HepG2 (cell line): Measurements from ENCODE around the gene HMGCS2. TPM values are rescaled to one million over a fixed set of nuclear protein-coding genes. Genes with fewer than 3 reads are reported as not detected.

Experiments used
- DRAP1 ChIP-seq: IDR thresholded peaks from 2 replicates; pipeline ENCODE4 v1.6.1; 2016; ENCODE audit warnings: missing genetic modification reagents, missing compliant biosample characterization
- FOSL2 ChIP-seq: sonication (generic); formaldehyde crosslinking; IDR thresholded peaks from 2 replicates; pipeline ENCODE4 v1.4.0; 2020; ENCODE audit warnings: missing genetic modification reagents
- GZF1 ChIP-seq: sonication (generic); formaldehyde crosslinking; IDR thresholded peaks from 2 replicates; pipeline ENCODE4 v1.5.1; 2020; ENCODE audit warnings: mild to moderate bottlenecking, missing genetic modification reagents
- KLF13 ChIP-seq: sonication (generic); formaldehyde crosslinking; IDR thresholded peaks from 2 replicates; pipeline ENCODE4 v1.4.0; 2020; ENCODE audit warnings: mild to moderate bottlenecking, missing genetic modification reagents
- NCOA2 ChIP-seq: sonication (generic); formaldehyde crosslinking; IDR thresholded peaks from 2 replicates; pipeline ENCODE4 v1.8.0; 2022; ENCODE audit warnings: inconsistent platforms
- NFATC3 ChIP-seq: sonication (generic); formaldehyde crosslinking; IDR thresholded peaks from 2 replicates; pipeline ENCODE4 v1.5.1; 2020; ENCODE audit warnings: mild to moderate bottlenecking, missing genetic modification reagents
- NFYB ChIP-seq: sonication (generic); formaldehyde crosslinking; IDR thresholded peaks from 2 replicates; pipeline ENCODE4 v1.4.0; 2020; ENCODE audit warnings: missing genetic modification reagents
- NR1H2 ChIP-seq: sonication (generic); formaldehyde crosslinking; IDR thresholded peaks from 2 replicates; pipeline ENCODE4 v1.8.1; 2022; ENCODE audit warnings: low read depth, missing genetic modification reagents, borderline replicate concordance
- POLR2AphosphoS5 ChIP-seq: IDR thresholded peaks from 2 replicates; pipeline ENCODE4 v1.6.1; 2012; ENCODE audit warnings: low read depth, low read length
- RBM22 ChIP-seq: fragments of 200-400 bp; formaldehyde crosslinking; optimal IDR thresholded peaks from 2 replicates; pipeline ENCODE3; 2017; ENCODE audit warnings: mild to moderate bottlenecking, low read length, moderate library complexity
- SALL1 ChIP-seq: sonication (generic); formaldehyde crosslinking; IDR thresholded peaks from 2 replicates; pipeline ENCODE4 v1.8.0; 2022; ENCODE audit warnings: mild to moderate bottlenecking, missing genetic modification reagents
- SP140L ChIP-seq: sonication (generic); formaldehyde crosslinking; IDR thresholded peaks from 2 replicates; pipeline ENCODE4 v1.4.0; 2020; ENCODE audit warnings: missing genetic modification reagents, borderline replicate concordance
- TFE3 ChIP-seq: IDR thresholded peaks from 2 replicates; pipeline ENCODE4 v1.6.1; 2016
- TRAFD1 ChIP-seq: sonication (generic); formaldehyde crosslinking; IDR thresholded peaks from 2 replicates; pipeline ENCODE4 v1.5.1; 2020; ENCODE audit warnings: missing genetic modification reagents, mild to moderate bottlenecking, borderline replicate concordance
- TRIM24 ChIP-seq: sonication (generic); formaldehyde crosslinking; IDR thresholded peaks from 2 replicates; pipeline ENCODE4 v1.8.0; 2022; ENCODE audit warnings: mild to moderate bottlenecking, missing genetic modification reagents
- UBTF ChIP-seq: sonication (generic); formaldehyde crosslinking; IDR thresholded peaks from 2 replicates; pipeline ENCODE4 v1.4.0; 2020; ENCODE audit warnings: mild to moderate bottlenecking, missing genetic modification reagents
- YY1 ChIP-seq: IDR thresholded peaks from 2 replicates; pipeline ENCODE4 v1.6.1; 2011; ENCODE audit warnings: low read length, low read depth, moderate library complexity, mild to moderate bottlenecking; ENCODE audit not compliant: insufficient read depth, insufficient replicate concordance
- ZBTB14 ChIP-seq: sonication (generic); formaldehyde crosslinking; IDR thresholded peaks from 2 replicates; pipeline ENCODE4 v1.4.0; 2020; ENCODE audit warnings: missing genetic modification reagents
- ZBTB39 ChIP-seq: sonication (generic); formaldehyde crosslinking; IDR thresholded peaks from 2 replicates; pipeline ENCODE4 v1.5.0; 2020; ENCODE audit warnings: missing genetic modification reagents
- ZNF235 ChIP-seq: sonication (generic); formaldehyde crosslinking; IDR thresholded peaks from 2 replicates; pipeline ENCODE4 v1.8.1; 2023; ENCODE audit warnings: mild to moderate bottlenecking, missing genetic modification reagents, borderline replicate concordance
- polyA plus RNA-seq, 8 experiments: library from polyadenylated mRNA; depleted of rRNA in 3 of 8; stranded (reverse) in 7 of 8; unstranded in 1 of 8; fragments of >200 nt; fragmentation: Illumina TruSeq in 4 of 8; extraction: Trizol in 4 of 8; gene quantifications; 2 replicates each; pipeline versions ENCODE4 v1.2.1 to v1.2.3, GENCODE V29; 2011 to 2016; ENCODE audit warnings: low read depth in 4 of 8, missing spikeins in 1 of 8, mixed read lengths in 1 of 8; ENCODE audit not compliant: insufficient read depth in 1 of 8
- total RNA-seq, 5 experiments: library from RNA; depleted of rRNA; stranded (reverse); fragments of >200 nt; fragmentation: Illumina TruSeq; extraction: Trizol; gene quantifications; 2 replicates each; pipeline ENCODE4 v1.2.3, GENCODE V29; 2016; ENCODE audit warnings: low read depth in 1 of 5

HMGCS2 gene
- total and polyA plus RNA-seq, 2 of the 13 experiments (the other 11 are each of a cell fraction or from before 2014, with no cell fraction given), result 0.44 to 1.5 TPM

GRCh38 chr1:119711804-119712341 lies 56.8 kb downstream of the HMGCS2 start, which contains the start of gene PHGDH (continued):
- peak; percentile 41; the same call in 1 of the 2 replicates for TF ChIP-seq NFYB
- TF ChIP-seq NR1H2 (CRISPR knock-in tag), result no peak
- TF ChIP-seq ZBTB14 (CRISPR knock-in tag), result no peak
- TF ChIP-seq ZNF235 (CRISPR knock-in tag), result no peak
- peak; percentile 96 for TF ChIP-seq POLR2AphosphoS5
- peak; percentile 36; the same call in 1 of the 2 replicates for TF ChIP-seq SALL1
- TF ChIP-seq RBM22, result no peak
- TF ChIP-seq SP140L (CRISPR knock-in tag), result no peak
- no peak for TF ChIP-seq NFATC3
- TF ChIP-seq ZBTB39 (CRISPR knock-in tag), result no peak
- TF ChIP-seq FOSL2 (CRISPR knock-in tag), result no peak; the same call in 1 of the 2 replicates
- TF ChIP-seq YY1, result peak; percentile 31
- TF ChIP-seq DRAP1 (CRISPR knock-in tag), result peak; percentile 51; the same call in 1 of the 2 replicates
- TF ChIP-seq NCOA2 (CRISPR knock-in tag), result no peak
- TF ChIP-seq TRIM24 (CRISPR knock-in tag), result no peak
- peak; percentile 43; the same call in 1 of the 2 replicates for TF ChIP-seq TFE3 (CRISPR knock-in tag)
- peak; percentile 35 for TF ChIP-seq UBTF (CRISPR knock-in tag)
- TF ChIP-seq KLF13 (CRISPR knock-in tag), result no peak
- TF ChIP-seq TRAFD1 (CRISPR knock-in tag), result no peak; the same call in 1 of the 2 replicates
- no peak for TF ChIP-seq GZF1 (CRISPR knock-in tag)
